ENCODE measurements around the gene PIEZO2.

DNA sequence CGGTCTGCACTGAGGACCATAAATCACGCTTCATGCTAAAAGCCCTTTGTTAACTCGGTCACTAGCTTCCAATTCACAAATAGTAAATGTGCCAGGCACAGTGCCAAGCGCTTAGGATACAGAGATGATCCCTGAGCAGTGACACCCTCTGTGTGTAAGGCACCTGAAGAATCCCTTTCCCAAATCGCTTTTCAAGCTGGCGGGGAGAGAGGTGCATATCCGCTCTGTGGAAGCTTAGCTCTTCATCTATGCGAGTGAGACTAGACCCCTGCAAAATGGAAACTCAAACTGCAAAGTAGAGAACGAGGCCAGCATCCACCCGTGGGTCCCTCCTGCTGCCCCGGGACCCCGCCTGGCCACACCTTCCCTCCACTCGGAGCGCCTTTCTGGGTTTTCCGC lies 2.4 kb downstream of the PIEZO2 start:
- TF ChIP-seq, protein P1, sequence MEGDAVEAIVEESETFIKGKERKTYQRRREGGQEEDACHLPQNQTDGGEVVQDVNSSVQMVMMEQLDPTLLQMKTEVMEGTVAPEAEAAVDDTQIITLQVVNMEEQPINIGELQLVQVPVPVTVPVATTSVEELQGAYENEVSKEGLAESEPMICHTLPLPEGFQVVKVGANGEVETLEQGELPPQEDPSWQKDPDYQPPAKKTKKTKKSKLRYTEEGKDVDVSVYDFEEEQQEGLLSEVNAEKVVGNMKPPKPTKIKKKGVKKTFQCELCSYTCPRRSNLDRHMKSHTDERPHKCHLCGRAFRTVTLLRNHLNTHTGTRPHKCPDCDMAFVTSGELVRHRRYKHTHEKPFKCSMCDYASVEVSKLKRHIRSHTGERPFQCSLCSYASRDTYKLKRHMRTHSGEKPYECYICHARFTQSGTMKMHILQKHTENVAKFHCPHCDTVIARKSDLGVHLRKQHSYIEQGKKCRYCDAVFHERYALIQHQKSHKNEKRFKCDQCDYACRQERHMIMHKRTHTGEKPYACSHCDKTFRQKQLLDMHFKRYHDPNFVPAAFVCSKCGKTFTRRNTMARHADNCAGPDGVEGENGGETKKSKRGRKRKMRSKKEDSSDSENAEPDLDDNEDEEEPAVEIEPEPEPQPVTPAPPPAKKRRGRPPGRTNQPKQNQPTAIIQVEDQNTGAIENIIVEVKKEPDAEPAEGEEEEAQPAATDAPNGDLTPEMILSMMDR (IDR thresholded peaks at IDR 0.05) = no peak
- no peak for TF ChIP-seq POLR2A (IDR thresholded peaks at IDR 0.05)

Measured in gastroesophageal sphincter (tissue), 3 donors.